Measurements from ENCODE around the gene MPHOSPH9. TPM values are rescaled to one million over a fixed set of nuclear protein-coding genes. Genes with fewer than 3 reads are reported as not detected.

Gene MPHOSPH9, protein sequence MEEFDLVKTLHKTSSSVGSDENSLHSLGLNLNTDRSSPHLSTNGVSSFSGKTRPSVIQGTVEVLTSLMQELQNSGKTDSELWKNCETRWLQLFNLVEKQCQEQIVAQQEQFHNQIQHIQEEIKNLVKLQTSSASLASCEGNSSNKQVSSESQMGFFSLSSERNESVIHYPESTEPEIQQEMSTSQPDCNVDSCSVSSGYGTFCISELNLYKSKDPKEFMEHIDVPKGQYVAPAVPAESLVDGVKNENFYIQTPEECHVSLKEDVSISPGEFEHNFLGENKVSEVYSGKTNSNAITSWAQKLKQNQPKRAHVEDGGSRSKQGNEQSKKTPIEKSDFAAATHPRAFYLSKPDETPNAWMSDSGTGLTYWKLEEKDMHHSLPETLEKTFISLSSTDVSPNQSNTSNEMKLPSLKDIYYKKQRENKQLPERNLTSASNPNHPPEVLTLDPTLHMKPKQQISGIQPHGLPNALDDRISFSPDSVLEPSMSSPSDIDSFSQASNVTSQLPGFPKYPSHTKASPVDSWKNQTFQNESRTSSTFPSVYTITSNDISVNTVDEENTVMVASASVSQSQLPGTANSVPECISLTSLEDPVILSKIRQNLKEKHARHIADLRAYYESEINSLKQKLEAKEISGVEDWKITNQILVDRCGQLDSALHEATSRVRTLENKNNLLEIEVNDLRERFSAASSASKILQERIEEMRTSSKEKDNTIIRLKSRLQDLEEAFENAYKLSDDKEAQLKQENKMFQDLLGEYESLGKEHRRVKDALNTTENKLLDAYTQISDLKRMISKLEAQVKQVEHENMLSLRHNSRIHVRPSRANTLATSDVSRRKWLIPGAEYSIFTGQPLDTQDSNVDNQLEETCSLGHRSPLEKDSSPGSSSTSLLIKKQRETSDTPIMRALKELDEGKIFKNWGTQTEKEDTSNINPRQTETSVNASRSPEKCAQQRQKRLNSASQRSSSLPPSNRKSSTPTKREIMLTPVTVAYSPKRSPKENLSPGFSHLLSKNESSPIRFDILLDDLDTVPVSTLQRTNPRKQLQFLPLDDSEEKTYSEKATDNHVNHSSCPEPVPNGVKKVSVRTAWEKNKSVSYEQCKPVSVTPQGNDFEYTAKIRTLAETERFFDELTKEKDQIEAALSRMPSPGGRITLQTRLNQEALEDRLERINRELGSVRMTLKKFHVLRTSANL
- polyA plus RNA-seq (ENCODE audit: insufficient read depth in 1 of 5, insufficient read length in 5 of 5, low replicate concordance in 1 of 5) = 10 to 100 TPM; 22.0 to 48.9 (median 41.3) TPM
- long read RNA-seq, donor 1, partial matches to known transcripts = 0 of 2 reads
- long read RNA-seq, donor 1, other reads (novel, unspliced or antisense) = 0 of 2 reads
- long read RNA-seq, donor 2, partial matches to known transcripts = 0 of 1 reads
- long read RNA-seq, donor 2, other reads (novel, unspliced or antisense) = 0 of 1 reads
- long read RNA-seq, donor 3 = 0 reads
- long read RNA-seq, donor 4 = 0 reads
- long read RNA-seq, donor 5, partial matches to known transcripts = 14 of 78 reads
- long read RNA-seq, donor 5, other reads (novel, unspliced or antisense) = 63 of 78 reads
- long read RNA-seq, donor 6 = 0 reads
- long read RNA-seq, donor 7, full-length matches to known transcripts = 1 of 1 reads
- long read RNA-seq, donor 7, partial matches to known transcripts = 0 of 1 reads
- long read RNA-seq, donor 7, other reads (novel, unspliced or antisense) = 0 of 1 reads
- long read RNA-seq, donor 8, partial matches to known transcripts = 0 of 1 reads
- long read RNA-seq, donor 8, other reads (novel, unspliced or antisense) = 0 of 1 reads

DNA sequence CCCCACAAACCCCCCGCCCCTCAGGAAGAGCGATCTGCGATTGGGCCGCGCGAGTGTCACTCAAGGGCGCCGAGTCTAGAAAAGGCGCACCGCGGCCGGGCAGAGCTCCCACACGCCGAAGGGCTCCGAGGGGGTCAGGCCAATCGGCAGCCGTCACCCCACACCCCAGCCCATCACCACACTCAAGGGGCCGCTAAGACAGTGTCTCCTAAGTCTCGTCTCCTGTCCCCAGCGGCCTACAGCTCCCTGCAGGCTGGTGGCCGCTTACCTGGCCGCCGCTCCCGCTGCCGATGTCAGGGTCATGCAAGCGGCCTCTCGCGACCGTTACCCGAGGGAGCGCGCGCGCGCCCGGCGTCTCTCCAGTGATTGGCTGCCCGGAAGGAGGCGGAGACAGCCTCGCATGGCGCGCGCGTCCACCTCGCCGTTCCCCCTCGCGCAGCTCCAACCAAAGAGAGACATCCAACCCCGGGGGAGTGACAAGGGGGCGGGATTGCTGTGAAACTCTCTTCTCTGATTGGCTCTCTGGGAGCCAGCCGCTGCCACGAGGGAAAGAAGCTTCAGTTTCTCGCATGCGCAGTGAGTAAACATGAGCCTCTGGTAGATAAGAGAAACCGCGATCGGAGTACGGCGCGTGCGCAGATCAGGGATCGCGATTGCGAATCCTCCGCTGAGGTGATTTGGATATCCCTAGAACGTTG lies at the start of gene MPHOSPH9, which contains the start of gene MTRFR:
Gene MPHOSPH9, minus strand, starts transcription at position 335 of the 698 bp plus-strand sequence. CDS start 2,777 bp downstream, outside the sequence.
Gene MTRFR, plus strand, starts transcription at position 630 of the 698 bp plus-strand sequence. CDS start 20,239 bp downstream, outside the sequence.
- peak; percentile 99 to 100 for DNase-seq

DNA sequence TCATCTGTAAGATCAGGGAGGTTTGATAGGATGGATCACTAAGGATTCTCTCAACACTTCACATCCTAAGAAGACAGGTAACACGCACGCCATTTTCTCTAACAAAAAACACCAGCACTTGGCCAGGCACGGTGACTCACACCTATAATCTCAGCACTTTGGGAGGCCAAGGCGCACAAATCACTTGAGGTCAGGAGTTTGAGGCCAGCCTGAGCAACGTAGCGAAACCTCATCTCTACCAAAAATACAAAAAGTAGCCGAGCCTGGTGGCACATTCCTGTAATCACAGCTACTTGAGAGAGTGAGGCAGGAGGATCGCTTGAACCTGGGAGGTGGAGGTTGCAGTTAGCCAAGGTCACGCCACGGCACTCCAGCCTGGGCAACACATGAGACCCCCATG lies 49.2 kb upstream of the MPHOSPH9 start:
- DNase-seq = no peak

DNA sequence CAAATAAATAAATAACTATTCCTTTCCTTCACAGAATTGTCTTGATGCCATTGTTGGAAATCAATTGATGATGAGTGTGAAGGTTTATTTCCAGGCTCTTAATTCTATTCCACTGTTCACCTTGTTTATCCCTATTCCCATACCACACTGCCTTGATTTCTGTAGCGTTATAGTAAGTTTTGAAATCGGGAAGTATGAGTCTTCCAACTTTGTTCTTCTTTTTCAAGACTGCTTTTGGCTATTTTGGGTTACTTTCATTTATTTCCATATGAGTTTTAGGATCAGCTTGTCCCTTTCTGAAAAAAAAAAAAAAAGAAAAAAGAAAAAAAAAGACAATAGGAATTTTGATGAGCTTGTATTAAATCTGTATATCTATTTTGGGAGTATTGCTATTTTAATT lies 48.0 kb upstream of the MPHOSPH9 start:
- no peak for DNase-seq

DNA sequence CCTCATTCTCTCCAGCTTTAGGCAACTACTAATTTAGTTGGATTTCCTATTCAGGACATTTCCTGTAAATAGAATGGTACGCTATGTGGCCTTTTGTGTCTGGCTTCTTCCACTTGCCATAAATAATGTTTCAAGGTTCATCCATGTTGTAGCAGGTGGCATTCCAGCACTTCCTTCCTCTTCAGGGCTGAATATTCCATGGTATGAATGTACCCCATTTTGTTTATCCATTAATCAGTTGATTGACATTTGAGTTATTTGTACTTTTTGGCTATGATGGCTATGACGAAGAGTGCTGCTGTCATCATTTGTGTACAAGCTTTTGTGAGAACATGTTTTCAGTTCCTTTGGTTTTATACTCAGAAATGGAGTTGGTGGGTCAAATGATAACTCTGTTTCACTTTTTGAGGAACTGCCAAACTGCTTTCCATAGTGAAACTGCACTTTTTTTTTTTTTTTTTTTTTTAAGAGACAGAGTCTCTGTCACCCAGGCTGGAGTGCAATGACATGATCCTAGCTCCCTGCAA lies 45.2 kb upstream of the MPHOSPH9 start:
- DNase-seq = no peak

DNA sequence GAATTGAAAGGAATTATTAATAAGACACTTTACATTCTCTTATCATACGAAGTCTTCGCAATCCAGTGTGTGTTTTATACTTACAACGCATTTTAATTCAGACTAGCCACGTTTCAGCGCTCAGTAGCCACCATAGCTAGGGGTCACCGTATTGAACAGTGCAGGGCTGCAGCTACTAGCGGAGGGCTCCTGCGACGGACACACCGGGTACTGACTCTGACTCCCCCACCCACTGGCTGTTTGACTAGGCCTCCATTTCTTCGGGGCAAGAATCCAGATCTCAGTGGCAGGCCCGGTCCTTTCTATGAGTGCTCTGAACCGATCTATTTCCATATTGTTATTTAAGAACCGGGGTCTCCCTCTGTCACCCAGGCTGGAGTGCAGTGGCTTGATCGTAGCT lies 40.2 kb upstream of the MPHOSPH9 start:
- DNase-seq = no peak

DNA sequence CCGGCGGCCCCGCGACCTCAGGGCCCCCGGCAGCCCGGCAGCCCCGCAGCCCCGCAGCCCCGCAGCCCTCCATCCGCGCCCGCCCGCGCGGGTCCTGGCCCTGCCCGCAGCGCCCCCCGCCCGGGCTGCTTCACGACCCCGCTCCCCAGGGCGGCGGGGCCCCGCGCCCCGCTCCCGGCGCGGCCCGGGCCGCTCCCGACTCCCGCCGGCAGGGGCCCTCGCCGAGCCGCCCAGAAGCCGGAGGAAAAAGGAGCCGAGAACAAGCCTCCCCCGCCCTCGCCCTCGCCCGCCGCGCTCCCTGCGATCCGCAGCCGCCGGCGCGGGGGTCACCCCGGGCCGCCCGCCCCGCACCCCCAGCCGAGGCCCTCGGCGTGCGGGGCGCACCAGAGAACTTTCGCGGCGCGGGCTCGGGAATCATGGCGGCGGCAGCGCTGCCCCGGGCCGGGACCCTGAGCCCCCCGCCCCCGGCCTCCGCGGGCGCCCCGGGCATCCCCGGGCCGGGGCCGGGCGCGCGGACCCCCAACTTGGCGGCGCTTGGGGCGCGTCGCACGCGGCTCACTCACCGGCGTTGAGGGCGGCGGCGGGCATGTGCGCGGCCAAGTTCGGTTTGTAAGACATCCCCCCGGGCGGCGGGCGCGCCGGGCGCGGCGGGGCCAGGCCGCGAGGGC lies 38.2 kb upstream of the MPHOSPH9 start:
- DNase-seq = peak in 1 of 2 donors; percentile 37

DNA sequence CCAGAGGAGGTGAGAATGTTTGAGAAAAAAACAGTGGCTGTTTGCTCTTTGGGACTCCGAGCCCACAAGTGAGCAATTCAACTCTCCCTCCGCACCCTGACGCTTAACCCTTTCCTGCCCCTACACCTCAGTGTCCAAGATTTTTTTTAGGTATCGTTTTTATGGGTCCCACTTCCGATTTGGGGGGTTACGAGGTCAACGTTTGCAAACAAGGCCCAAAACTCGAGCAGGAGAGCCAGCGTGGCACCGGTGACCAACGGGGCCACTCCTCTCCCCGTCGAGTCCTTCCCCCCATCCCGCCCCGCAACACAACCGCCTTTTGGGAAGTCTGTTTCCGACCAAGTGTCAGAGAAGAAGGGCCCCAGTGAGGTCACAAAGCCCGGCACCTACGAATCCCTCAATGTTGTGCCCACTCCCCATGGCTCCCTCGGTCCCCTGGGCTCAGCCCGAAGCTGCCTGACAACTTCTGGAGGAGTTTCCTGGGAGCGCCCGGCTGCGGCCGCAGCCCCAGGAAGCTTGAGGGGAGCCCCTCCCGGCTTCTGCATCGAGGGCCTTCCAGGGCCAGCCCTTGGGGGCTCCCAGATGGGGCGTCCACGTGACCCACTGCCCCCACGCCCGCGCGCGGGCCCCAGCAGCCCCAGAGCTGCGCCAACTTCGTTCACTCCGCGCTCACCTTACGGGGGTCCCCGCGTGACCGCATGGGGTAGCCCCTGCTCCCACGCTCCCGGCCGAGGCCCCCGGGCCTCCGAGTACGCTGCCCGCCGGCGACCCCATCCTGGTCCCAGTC lies 37.5 kb upstream of the MPHOSPH9 start:
- peak in 1 of 2 donors; percentile 19 for DNase-seq

DNA sequence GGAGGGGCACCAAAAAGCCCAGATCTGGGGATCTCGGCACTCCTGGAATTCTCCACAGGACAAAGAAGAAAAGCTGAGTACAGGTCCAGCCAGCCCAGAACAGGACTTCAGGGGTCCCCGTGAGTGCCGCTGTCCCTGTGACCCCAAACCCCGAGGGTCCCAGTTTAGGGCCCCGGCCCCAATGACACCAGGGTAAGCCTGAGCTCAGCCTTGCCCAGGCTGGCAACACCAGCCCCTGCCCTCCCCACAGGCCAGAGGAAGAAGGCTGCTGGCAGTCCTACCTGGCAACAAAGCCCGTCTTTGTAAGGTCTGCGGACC lies 36.9 kb upstream of the MPHOSPH9 start:
- peak in 1 of 2 donors; percentile 14 for DNase-seq

DNA sequence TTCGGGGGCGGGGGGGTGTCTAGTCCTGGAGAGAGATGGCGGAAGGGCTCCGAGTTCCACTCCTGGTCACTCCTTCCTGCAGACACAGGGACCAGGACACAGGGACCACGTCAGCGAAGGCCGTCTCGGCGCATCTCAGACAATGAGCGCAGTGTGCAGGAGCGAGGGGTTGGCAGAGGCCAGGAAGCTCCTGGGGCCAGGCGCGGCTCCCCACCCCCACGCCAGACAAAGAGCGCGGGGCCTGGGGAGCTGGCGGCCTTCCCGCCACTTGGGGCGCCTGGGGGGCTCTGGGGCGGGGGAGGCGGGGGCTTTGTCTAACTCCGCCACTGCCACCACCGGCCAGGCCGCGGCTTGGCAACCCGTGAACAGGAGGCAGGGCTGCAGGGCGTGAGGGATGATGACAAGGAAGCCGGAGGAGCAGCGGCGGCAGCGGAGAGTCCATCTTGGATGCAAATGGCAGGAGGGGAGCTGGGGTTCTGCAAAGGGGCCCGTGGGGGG lies 36.5 kb upstream of the MPHOSPH9 start:
- peak; percentile 71 to 73 for DNase-seq

DNA sequence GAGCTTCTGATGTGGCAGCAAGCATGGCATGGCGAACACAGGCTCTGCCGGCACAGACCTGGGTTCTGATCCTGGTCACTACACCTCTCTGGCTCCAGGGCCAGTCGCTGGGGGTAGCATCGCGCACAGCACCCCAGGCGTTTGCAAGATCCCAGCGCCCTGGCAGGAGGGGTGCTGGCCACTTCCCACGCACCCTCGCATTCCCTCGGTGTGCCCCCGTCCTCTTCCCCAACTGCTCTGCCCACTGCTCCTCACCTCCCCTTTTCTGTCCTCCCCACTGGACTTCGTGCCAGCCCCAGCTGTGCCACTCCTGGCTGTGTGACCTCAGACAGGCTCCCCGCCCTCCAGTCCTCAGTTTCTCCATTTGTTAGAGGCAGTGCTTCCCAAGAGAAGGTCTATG lies 35.9 kb upstream of the MPHOSPH9 start:
- no peak for DNase-seq

DNA sequence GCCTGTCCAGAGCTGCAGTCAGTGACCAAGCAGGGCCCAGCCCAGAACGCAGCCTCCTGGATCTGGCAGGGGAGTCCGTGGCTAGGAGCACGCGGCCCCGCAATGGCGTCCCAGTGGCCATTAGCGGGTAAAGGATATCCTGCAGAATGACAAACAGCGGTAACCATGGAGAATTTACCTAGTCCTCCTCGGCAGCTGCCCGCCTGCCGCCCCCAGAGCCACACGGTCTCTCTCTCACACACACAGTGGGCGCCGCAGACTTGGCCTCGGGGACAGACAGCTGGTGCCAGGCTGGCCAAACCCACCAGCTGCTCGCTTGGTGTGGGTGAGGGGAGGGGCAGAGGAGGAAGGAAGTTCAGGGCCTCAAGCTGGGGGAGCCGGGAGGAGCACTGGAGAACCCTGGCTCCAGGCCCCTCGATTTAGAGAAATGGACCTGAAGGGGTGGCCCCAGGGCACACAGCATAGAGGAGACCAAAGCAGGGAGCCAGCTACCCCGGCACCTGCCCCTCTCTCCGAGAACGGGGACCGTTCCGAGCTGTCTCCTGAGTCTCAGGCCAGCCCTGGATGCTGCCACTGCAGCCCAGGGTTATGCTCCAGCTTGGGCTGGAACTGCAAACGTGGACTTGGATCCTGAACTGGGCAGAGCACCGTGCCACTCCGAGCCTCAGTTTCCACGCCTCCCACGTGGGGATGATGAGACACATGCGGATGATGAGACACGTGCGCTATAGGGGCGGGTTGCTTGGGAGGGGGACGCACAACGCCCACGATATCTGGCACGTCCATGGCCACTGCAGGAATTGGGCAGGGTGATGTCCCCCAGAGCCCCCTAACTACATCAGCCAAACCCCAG lies 35.3 kb upstream of the MPHOSPH9 start:
- DNase-seq = peak in 1 of 2 donors; percentile 31

DNA sequence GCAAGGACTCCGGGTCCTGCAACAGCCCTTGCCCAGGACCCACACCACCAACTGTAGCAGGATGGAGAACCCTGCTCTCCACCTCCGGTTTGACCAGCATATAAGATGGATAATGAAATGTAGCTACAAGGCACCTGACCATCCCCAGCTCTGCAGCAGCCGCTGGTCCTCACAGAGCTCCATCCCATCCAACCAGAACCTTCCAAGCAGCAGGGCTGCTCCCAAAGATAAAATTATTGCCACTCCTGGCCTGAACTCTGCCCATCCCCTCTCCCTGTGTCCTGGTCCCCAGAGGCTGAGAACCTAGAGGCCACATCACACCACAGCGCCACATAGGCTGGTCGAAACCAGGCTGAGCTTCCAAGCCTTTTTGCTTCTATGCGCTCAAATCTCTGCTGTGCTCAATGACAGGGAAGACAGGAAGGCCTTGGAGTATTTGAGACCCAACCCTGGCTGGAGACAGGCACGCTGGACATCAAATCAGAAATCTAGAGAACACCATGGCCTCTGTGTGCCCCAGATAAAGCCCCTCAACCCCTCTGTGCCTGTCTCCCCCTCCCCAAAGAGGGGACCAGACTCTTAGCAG lies 34.5 kb upstream of the MPHOSPH9 start:
- no peak for DNase-seq

DNA sequence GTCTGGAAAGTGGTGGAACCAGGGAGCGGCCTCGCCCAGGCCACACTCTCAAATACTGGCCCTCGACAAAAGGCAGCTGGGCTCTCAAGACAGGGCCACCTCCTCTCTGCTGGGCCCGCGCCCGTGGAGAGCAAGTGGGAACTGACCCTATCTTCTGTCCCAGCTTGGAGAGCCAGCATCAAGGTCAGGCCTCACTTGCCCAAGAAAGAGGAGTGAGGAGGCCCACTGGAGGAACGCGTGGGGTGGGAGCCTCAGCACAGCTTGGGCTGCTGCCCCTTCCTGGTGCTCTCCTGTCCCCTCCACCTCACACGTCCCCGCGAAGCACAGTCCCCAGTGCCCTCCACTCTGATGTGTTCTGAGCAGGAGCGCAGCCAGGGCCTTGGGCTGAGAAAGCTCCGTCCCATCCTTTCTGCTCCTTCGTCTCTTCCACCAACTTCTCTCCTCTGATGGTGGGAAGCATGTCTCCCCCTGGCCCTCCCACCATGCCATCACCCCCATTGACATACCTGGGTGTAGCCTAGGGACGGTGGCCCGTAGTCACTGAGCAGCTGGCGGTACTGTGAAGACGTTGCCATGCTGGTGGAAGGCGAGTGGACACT lies 33.8 kb upstream of the MPHOSPH9 start:
- DNase-seq = no peak

DNA sequence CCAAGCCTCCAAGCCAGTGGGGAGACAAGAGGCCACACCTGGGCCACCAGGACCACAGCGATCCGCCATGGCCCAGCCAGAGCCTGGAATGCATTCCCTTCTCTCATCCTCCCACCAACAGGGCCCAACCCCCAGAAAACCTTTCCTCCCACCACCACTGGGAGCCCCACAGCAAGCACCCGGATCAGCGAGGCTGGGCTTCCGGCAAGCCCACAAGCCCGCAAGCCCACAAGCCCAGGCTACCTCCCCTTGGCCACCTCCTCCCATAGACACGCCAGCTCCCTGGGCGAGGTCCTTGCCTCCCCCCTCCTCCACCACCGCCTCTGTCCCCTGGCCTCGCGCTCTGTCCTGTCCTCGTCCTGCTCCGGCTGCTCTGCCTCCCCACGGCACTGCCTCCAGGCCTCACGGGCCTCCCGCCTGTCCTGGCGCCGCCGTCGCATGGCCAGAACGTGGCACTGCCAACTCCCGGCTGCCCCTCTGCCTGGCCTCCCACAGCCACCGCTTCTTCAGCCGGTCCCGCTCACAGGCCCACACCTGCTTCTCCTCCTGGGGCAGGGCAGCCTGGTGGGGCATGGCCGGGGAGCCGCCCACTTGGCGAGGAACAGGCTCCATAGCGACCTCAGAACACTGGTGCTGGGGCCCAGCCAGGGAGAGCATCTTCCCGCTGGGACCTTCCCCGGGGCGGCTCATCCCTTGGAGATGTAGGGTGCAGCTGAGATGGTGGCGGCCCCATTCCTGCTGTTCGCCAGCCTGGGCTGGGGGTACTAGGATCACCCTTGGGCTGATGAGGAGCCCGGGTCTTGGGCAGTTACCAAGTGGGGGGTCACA lies 33.1 kb upstream of the MPHOSPH9 start:
- DNase-seq = no peak

DNA sequence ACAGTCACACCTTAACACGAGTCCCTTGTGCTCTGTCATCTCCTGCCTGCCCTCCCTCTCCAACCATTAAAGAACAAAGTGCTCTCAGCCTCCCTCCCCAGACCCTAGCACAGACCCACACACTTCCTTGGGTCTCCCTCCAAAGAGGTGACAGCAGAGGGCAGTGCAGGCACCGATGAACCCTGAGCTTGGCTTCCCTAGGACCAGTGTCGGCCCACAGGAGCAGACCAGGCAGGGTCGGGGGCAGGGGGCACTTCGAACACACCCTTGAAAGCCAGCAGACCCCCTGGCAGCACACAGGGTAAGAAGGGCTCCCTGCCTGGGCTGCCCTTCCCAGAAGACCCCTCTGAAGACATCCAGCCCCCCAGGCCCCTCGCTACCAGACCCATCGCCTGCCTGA lies 31.7 kb upstream of the MPHOSPH9 start:
- no peak for DNase-seq

Data from right lung (tissue), 10 donors.